KBM-7 (cell line): ENCODE measurements around the gene ZNF195.
A peak's percentile ranks its signal among the peaks of the same experiment; 100 is the strongest.
"Not testable (repeated sequence)": the region's sequence is repeated elsewhere in the genome, so short reads cannot be mapped to it uniquely, and the experiment has no call there.

Experiments
- DNase-seq: peaks from one replicate; pipeline ENCODE4 v3.0.0-alpha.2; 2015
- in situ Hi-C: fragments of 300-500 bp; cut with MboI; formaldehyde crosslinking; loops from 2 replicates; pipeline ENCODE4 v1.14.3; 2020; ENCODE audit warnings: low sequenced_read_pairs, low pct_unique_long_range_greater_than_20kb, mixed read lengths

ZNF195 gene

GRCh38 chr11:3404076-3404925, 25.4 kb upstream of the ZNF195 start:
- peak; percentile 77 for DNase-seq
- in situ Hi-C loops, result not testable (repeated sequence)

GRCh38 chr11:3402861-3403250, 23.9 kb upstream of the ZNF195 start:
- DNase-seq, in situ Hi-C loops: not testable (repeated sequence)

- in situ Hi-C loops, DNase-seq: not testable (repeated sequence)
Observed at GRCh38 chr11:3402181-3402860, 23.4 kb upstream of the ZNF195 start.

GRCh38 chr11:3401052-3401451, 22.1 kb upstream of the ZNF195 start:
- DNase-seq, in situ Hi-C loops: not testable (repeated sequence)

GRCh38 chr11:3398509-3398908, 19.6 kb upstream of the ZNF195 start:
- in situ Hi-C loops, DNase-seq: not testable (repeated sequence)

GRCh38 chr11:3398106-3398505, 19.2 kb upstream of the ZNF195 start:
- DNase-seq, in situ Hi-C loops: not testable (repeated sequence)

GRCh38 chr11:3397210-3397609, 18.3 kb upstream of the ZNF195 start:
- DNase-seq, in situ Hi-C loops: not testable (repeated sequence)

GRCh38 chr11:3395468-3395867, 16.5 kb upstream of the ZNF195 start:
- DNase-seq, in situ Hi-C loops: not testable (repeated sequence)

- in situ Hi-C loops, DNase-seq: not testable (repeated sequence)
Observed at GRCh38 chr11:3394956-3395355, 16.0 kb upstream of the ZNF195 start.

- in situ Hi-C loops, DNase-seq: not testable (repeated sequence)
Observed at GRCh38 chr11:3393450-3393849, 14.5 kb upstream of the ZNF195 start.

- DNase-seq, result no peak
- in situ Hi-C loops, result no loop called here
Observed at GRCh38 chr11:3382613-3383285, 3.8 kb upstream of the ZNF195 start.

GRCh38 chr11:3381794-3382193, 2.8 kb upstream of the ZNF195 start:
- DNase-seq, result no peak
- in situ Hi-C loops, result no loop called here

- in situ Hi-C loops, result no loop called here
- DNase-seq, result no peak
Observed at GRCh38 chr11:3380706-3381545, 2.0 kb upstream of the ZNF195 start.

GRCh38 chr11:3375552-3375951, 3.4 kb downstream of the ZNF195 start:
- no peak for DNase-seq
- in situ Hi-C loops, result no loop called here

GRCh38 chr11:3370311-3370870, 8.6 kb downstream of the ZNF195 start:
- DNase-seq, result no peak
- in situ Hi-C loops, result no loop called here

- DNase-seq, result no peak
- in situ Hi-C loops, result no loop called here
Observed at GRCh38 chr11:3369366-3369765, 9.6 kb downstream of the ZNF195 start.

- in situ Hi-C loops, result no loop called here
- DNase-seq, result no peak
Observed at GRCh38 chr11:3368199-3368598, 10.7 kb downstream of the ZNF195 start.

GRCh38 chr11:3367221-3367620, 11.7 kb downstream of the ZNF195 start:
- DNase-seq, result no peak
- in situ Hi-C loops, result no loop called here
